ENCODE results near the gene APOL5.

- TF ChIP-seq EZH2phosphoT487 (conservative IDR thresholded peaks at IDR 0.05; ENCODE audit: low read length) (no peak), CTCF (IDR thresholded peaks at IDR 0.05; ENCODE audit: insufficient read depth, low read length, poor library complexity, severe bottlenecking) (peak; percentile 44)
Measured at GRCh38 chr22:35684270-35684700, 33.4 kb upstream of the APOL5 start.

Measured in SU-DHL-6 (cell line).